Effector memory CD8-positive, alpha-beta T cell (primary cell): ENCODE measurements around the gene ATXN1.

Experiments used
- ATAC-seq: fragments of 150-1000 bp; cut with Tn5 transposase; replicated peaks from 2 replicates; pipeline ENCODE4 v1.10.0; 2021; ENCODE audit warnings: mild to moderate bottlenecking, moderate library complexity
- DNase-seq, 3 experiments: peaks; one replicate each; pipeline ENCODE4 v3.0.0; 2021
- H3K27ac Mint-ChIP-seq, 2 donors: one replicate each; pipeline ENCODE4 v1.8.0; 2022; ENCODE audit warnings: mild to moderate bottlenecking in 2 of 2, mixed read lengths in 2 of 2, moderate library complexity in 2 of 2
- H3K27me3 Mint-ChIP-seq, 2 donors: one replicate each; pipeline ENCODE4 v1.8.0; 2022; ENCODE audit warnings: mixed read lengths in 2 of 2
- H3K36me3 Mint-ChIP-seq: one replicate; pipeline ENCODE4 v1.8.0; 2022; ENCODE audit warnings: mild to moderate bottlenecking, moderate library complexity, mixed read lengths; ENCODE audit not compliant: insufficient read depth
- H3K4me1 Mint-ChIP-seq, 2 donors: one replicate each; pipeline ENCODE4 v1.8.0; 2022; ENCODE audit warnings: low read depth in 2 of 2, mixed read lengths in 2 of 2
- H3K4me3 Mint-ChIP-seq, 2 donors: one replicate each; pipeline ENCODE4 v1.8.0; 2022; ENCODE audit warnings: mild to moderate bottlenecking in 2 of 2, mixed read lengths in 2 of 2, moderate library complexity in 2 of 2
- H3K9me3 Mint-ChIP-seq, 2 donors: one replicate each; pipeline ENCODE4 v1.8.0; 2022; ENCODE audit warnings: mixed read lengths in 2 of 2

Gene ATXN1

GRCh38 chr6:16326531-16326930 lies 434.7 kb downstream of the ATXN1 start:
- H3K27ac Mint-ChIP-seq: peak overlapping the region in 1 of 2 donors; percentile 62

GRCh38 chr6:16324606-16325225 lies 436.5 kb downstream of the ATXN1 start:
- Mint-ChIP-seq H3K4me1 (peaks cover 46 to 54% of the 10 kb centered on the region in 2 donors), H3K36me3 (peaks cover 38% of the 10 kb centered on the region), H3K4me3 (no peak overlapping the region), H3K27ac (peak overlapping the region; percentile 89 to 96), H3K27me3 (no peaks in the 10 kb centered on the region), H3K9me3 (no peaks in the 10 kb centered on the region)
- ATAC-seq (no peak), DNase-seq (no peak)

More at GRCh38 chr6:16326531-16326930, 434.7 kb downstream of the ATXN1 start:
- no peak for DNase-seq
- H3K4me3 Mint-ChIP-seq: no peak overlapping the region
- H3K4me1 Mint-ChIP-seq: peaks cover 38% of the 10 kb centered on the region in 2 donors
- ATAC-seq: no peak
- no peaks in the 10 kb centered on the region for H3K27me3 Mint-ChIP-seq
- H3K36me3 Mint-ChIP-seq: peaks cover 28% of the 10 kb centered on the region
- no peaks in the 10 kb centered on the region for H3K9me3 Mint-ChIP-seq

- H3K27ac Mint-ChIP-seq: peak overlapping the region; percentile 95 to 96
- peaks cover 41% of the 10 kb centered on the region for H3K36me3 Mint-ChIP-seq
- H3K4me1 Mint-ChIP-seq: peaks cover 51 to 55% of the 10 kb centered on the region in 2 donors
Observed at GRCh38 chr6:16324184-16324583, 437.1 kb downstream of the ATXN1 start.

GRCh38 chr6:16322666-16323312 lies 438.5 kb downstream of the ATXN1 start:
- H3K4me1 Mint-ChIP-seq: peaks cover 63 to 65% of the 10 kb centered on the region in 2 donors
- H3K27me3 Mint-ChIP-seq: no peaks in the 10 kb centered on the region
- peak; percentile 75 to 79 (median 75) for DNase-seq

More at GRCh38 chr6:16324184-16324583, 437.1 kb downstream of the ATXN1 start:
- Mint-ChIP-seq H3K9me3 (no peaks in the 10 kb centered on the region), H3K27me3 (no peaks in the 10 kb centered on the region), H3K4me3 (no peak overlapping the region)
- DNase-seq: no peak
- no peak for ATAC-seq

GRCh38 chr6:16321826-16322225 lies 439.4 kb downstream of the ATXN1 start:
- ATAC-seq (no peak), DNase-seq (no peak)
- Mint-ChIP-seq H3K4me1 (peaks cover 66 to 72% of the 10 kb centered on the region in 2 donors), H3K27me3 (no peaks in the 10 kb centered on the region), H3K9me3 (no peaks in the 10 kb centered on the region), H3K36me3 (peaks cover 47% of the 10 kb centered on the region), H3K4me3 (peak overlapping the region; percentile 77 to 81), H3K27ac (peak overlapping the region; percentile 95 to 96)

More at GRCh38 chr6:16322666-16323312, 438.5 kb downstream of the ATXN1 start:
- peak overlapping the region; percentile 77 to 81 for H3K4me3 Mint-ChIP-seq
- peak; percentile 68 for ATAC-seq
- H3K36me3 Mint-ChIP-seq: peaks cover 40% of the 10 kb centered on the region
- no peaks in the 10 kb centered on the region for H3K9me3 Mint-ChIP-seq
- peak overlapping the region; percentile 95 to 96 for H3K27ac Mint-ChIP-seq

- ATAC-seq (no peak), DNase-seq (no peak)
- H3K36me3 Mint-ChIP-seq: peaks cover 44% of the 10 kb centered on the region
- peak overlapping the region; percentile 95 to 96 for H3K27ac Mint-ChIP-seq
- H3K4me3 Mint-ChIP-seq: peak overlapping the region in 1 of 2 donors; percentile 77
- H3K27me3 Mint-ChIP-seq: no peaks in the 10 kb centered on the region
- H3K9me3 Mint-ChIP-seq: no peaks in the 10 kb centered on the region
- peaks cover 63 to 74% of the 10 kb centered on the region in 2 donors for H3K4me1 Mint-ChIP-seq
Observed at GRCh38 chr6:16321341-16321710, 439.9 kb downstream of the ATXN1 start.

GRCh38 chr6:16320533-16321340 lies 440.5 kb downstream of the ATXN1 start:
- no peak for ATAC-seq
- H3K4me1 Mint-ChIP-seq: peaks cover 58 to 78% of the 10 kb centered on the region in 2 donors
- H3K27ac Mint-ChIP-seq: peak overlapping the region; percentile 95 to 96
- H3K27me3 Mint-ChIP-seq: no peaks in the 10 kb centered on the region
- H3K4me3 Mint-ChIP-seq: peak overlapping the region; percentile 77
- no peak for DNase-seq
- H3K9me3 Mint-ChIP-seq: no peaks in the 10 kb centered on the region
- peaks cover 42% of the 10 kb centered on the region for H3K36me3 Mint-ChIP-seq

- DNase-seq (peak; percentile 64 to 65 (median 65)), ATAC-seq (peak; percentile 56)
- Mint-ChIP-seq H3K4me3 (peak overlapping the region; percentile 77), H3K9me3 (no peaks in the 10 kb centered on the region), H3K27ac (peak overlapping the region; percentile 95 to 96), H3K36me3 (peaks cover 46% of the 10 kb centered on the region), H3K4me1 (peaks cover 51 to 71% of the 10 kb centered on the region in 2 donors), H3K27me3 (no peaks in the 10 kb centered on the region)
Observed at GRCh38 chr6:16319813-16320532, 441.3 kb downstream of the ATXN1 start.

GRCh38 chr6:16318953-16319720 lies 442.1 kb downstream of the ATXN1 start:
- Mint-ChIP-seq H3K4me3 (peak overlapping the region; percentile 77), H3K4me1 (peaks cover 44 to 66% of the 10 kb centered on the region in 2 donors), H3K9me3 (no peaks in the 10 kb centered on the region), H3K36me3 (peaks cover 46% of the 10 kb centered on the region), H3K27ac (peak overlapping the region; percentile 95 to 96), H3K27me3 (no peaks in the 10 kb centered on the region)
- DNase-seq (no peak), ATAC-seq (no peak)

GRCh38 chr6:16318538-16318937 lies 442.7 kb downstream of the ATXN1 start:
- no peak for DNase-seq
- no peak for ATAC-seq
- H3K36me3 Mint-ChIP-seq: peaks cover 45% of the 10 kb centered on the region

GRCh38 chr6:16316741-16317251 lies 444.5 kb downstream of the ATXN1 start:
- Mint-ChIP-seq H3K4me3 (peak overlapping the region; percentile 29 to 50), H3K36me3 (peaks cover 28% of the 10 kb centered on the region), H3K27me3 (no peaks in the 10 kb centered on the region), H3K9me3 (no peaks in the 10 kb centered on the region), H3K27ac (peak overlapping the region; percentile 71 to 96), H3K4me1 (peaks cover 32 to 53% of the 10 kb centered on the region in 2 donors)
- ATAC-seq: peak; percentile 18
- peak; percentile 39 to 43 (median 42) for DNase-seq

More at GRCh38 chr6:16318538-16318937, 442.7 kb downstream of the ATXN1 start:
- Mint-ChIP-seq H3K27me3 (no peaks in the 10 kb centered on the region), H3K4me3 (peak overlapping the region; percentile 77), H3K27ac (peak overlapping the region; percentile 95 to 96), H3K4me1 (peaks cover 41 to 66% of the 10 kb centered on the region in 2 donors), H3K9me3 (no peaks in the 10 kb centered on the region)

GRCh38 chr6:16314296-16314695 lies 447.0 kb downstream of the ATXN1 start:
- ATAC-seq: no peak
- peaks cover 26 to 32% of the 10 kb centered on the region in 2 donors for H3K4me1 Mint-ChIP-seq
- H3K4me3 Mint-ChIP-seq: no peak overlapping the region
- H3K36me3 Mint-ChIP-seq: peaks cover 13% of the 10 kb centered on the region
- DNase-seq: no peak
- H3K27ac Mint-ChIP-seq: no peak overlapping the region
- H3K27me3 Mint-ChIP-seq: no peaks in the 10 kb centered on the region
- no peaks in the 10 kb centered on the region for H3K9me3 Mint-ChIP-seq
